CD4-positive, alpha-beta T cell (primary cell): ENCODE results near the gene NANOS3. TPM values are rescaled to one million over a fixed set of nuclear protein-coding genes. Genes with fewer than 3 reads are reported as not detected.

Experiments
- ATAC-seq: fragments of 200-7000 bp; cut with Tn5 transposase; one replicate; pipeline ENCODE4 v1.10.0; 2022; ENCODE audit warnings: mild to moderate bottlenecking; ENCODE audit not compliant: poor library complexity
- CTCF ChIA-PET: fragments of 350-600 bp; sonication (Branson Sonifier 250); formaldehyde crosslinking; loops from one replicate; lab custom pipeline; 2021; ENCODE audit warnings: antibody characterized with exemption, inconsistent platforms; lab: Charles Lee
- POLR2A ChIA-PET: fragments of 350-600 bp; sonication (Branson Sonifier 250); formaldehyde crosslinking; loops from one replicate; lab custom pipeline; 2021; ENCODE audit warnings: antibody characterized with exemption, inconsistent platforms; lab: Charles Lee
- DNase-seq, 14 experiments: peaks; one replicate each; pipeline ENCODE4 v3.0.0-alpha.2; 2013 to 2020; ENCODE audit warnings: mixed read lengths in 2 of 14
- H3K27ac ChIP-seq, 2 donors: one replicate each; pipeline versions ENCODE4 v1.5.1 to v1.7.0; 2013; ENCODE audit warnings: low read length in 2 of 2, low read depth in 1 of 2, mild to moderate bottlenecking in 1 of 2
- H3K27me3 ChIP-seq, 2 experiments: 1 replicate in 1 of 2; 2 replicates in 1 of 2; pipeline versions ENCODE4 v1.6.1 to v1.7.0; 2013; ENCODE audit warnings: low read length in 2 of 2, control low read depth in 1 of 2, mild to moderate bottlenecking in 1 of 2, moderate library complexity in 1 of 2; ENCODE audit not compliant: insufficient read depth in 2 of 2, control insufficient read depth in 1 of 2
- H3K36me3 ChIP-seq: one replicate; pipeline ENCODE4 v1.6.1; 2013; ENCODE audit warnings: low read length, control low read depth; ENCODE audit not compliant: insufficient read depth
- H3K4me1 ChIP-seq: one replicate; pipeline ENCODE4 v1.6.1; 2013; ENCODE audit warnings: low read length, control low read depth; ENCODE audit not compliant: insufficient read depth
- H3K4me3 ChIP-seq: one replicate; pipeline ENCODE4 v1.5.1; 2013; ENCODE audit warnings: mild to moderate bottlenecking, low read length, moderate library complexity
- H3K9me3 ChIP-seq, 2 experiments: 1 replicate in 1 of 2; 2 replicates in 1 of 2; pipeline versions ENCODE4 v1.6.1 to v1.7.0; 2013; ENCODE audit warnings: low read length in 2 of 2, mild to moderate bottlenecking in 2 of 2, control low read depth in 1 of 2, moderate library complexity in 1 of 2; ENCODE audit not compliant: control insufficient read depth in 1 of 2, insufficient read depth in 1 of 2
- H3K27ac Mint-ChIP-seq: one replicate; pipeline ENCODE4 v1.8.0; 2020; ENCODE audit warnings: mixed read lengths
- H3K27me3 Mint-ChIP-seq: one replicate; pipeline ENCODE4 v1.8.0; 2021; ENCODE audit warnings: mixed read lengths
- H3K36me3 Mint-ChIP-seq: one replicate; pipeline ENCODE4 v1.8.0; 2021; ENCODE audit warnings: low read depth, mixed read lengths
- H3K4me1 Mint-ChIP-seq: one replicate; pipeline ENCODE4 v1.8.0; 2021; ENCODE audit warnings: low read depth, mixed read lengths
- H3K4me3 Mint-ChIP-seq: one replicate; pipeline ENCODE4 v1.8.0; 2020; ENCODE audit warnings: mild to moderate bottlenecking, mixed read lengths
- H3K9me3 Mint-ChIP-seq: one replicate; pipeline ENCODE4 v1.8.0; 2020; ENCODE audit warnings: mixed read lengths
- intact Hi-C, 2 experiments: fragments of 100-400 bp; cut with DNase I in 1 of 2; cut with micrococcal nuclease in 1 of 2; formaldehyde crosslinking; loops; one replicate each; pipeline versions ENCODE4 v1.15.1 to v1.9.0; 2023 to 2025; cut with DNase I, micrococcal nuclease
- total RNA-seq, 174 experiments: library from RNA in 2 of 174; stranded (reverse) in 2 of 174; gene quantifications; one replicate each; pipeline ENCODE4 v1.2.3 and lab custom pipeline; 2021 to 2026
- TF ChIP-seq, protein P1 (sequence below): fragments of 200-600 bp; IDR thresholded peaks from one replicate; pipeline ENCODE4 v1.8.0; 2022; ENCODE audit warnings: antibody characterized with exemption, mild to moderate bottlenecking

The NANOS3 gene
- total RNA-seq, 2 experiments from 2014 or later: 0.87 TPM; not detected in 1

DNA sequence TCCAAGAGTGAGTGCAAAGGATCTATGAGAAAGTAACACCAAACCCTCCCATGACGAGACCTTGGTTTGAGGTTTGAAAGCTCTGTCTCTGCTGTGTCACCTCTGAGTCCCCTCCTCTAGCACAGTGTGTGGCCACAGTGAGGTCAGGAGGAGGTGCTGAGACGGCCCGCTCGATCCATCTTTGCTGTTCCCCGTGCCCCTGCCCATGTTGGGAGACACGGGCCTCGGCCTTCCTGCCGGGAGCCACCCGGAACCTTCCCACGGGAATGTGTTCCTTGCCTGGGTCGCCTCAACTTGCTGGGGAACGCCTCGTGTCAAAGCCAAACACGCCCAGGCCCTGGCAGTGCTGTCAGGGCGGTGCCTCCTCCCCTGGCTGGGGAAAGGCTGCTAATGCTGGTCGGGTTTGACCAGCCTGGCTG lies 10.1 kb downstream of the NANOS3 start:
- H3K4me3 ChIP-seq: no peak overlapping the region
- no peak overlapping the region for H3K27ac ChIP-seq
- H3K27me3 ChIP-seq: no peaks in the 10 kb centered on the region
- Mint-ChIP-seq H3K4me1 (peaks cover 18% of the 10 kb centered on the region), H3K9me3 (no peaks in the 10 kb centered on the region), H3K4me3 (no peak overlapping the region), H3K27me3 (no peaks in the 10 kb centered on the region), H3K36me3 (no peaks in the 10 kb centered on the region), H3K27ac (no peak overlapping the region)
- H3K36me3 ChIP-seq: no peaks in the 10 kb centered on the region
- POLR2A ChIA-PET: no interaction called here
- peak in 3 of 14 experiments; percentile 61 to 82 (median 71) for DNase-seq
- H3K4me1 ChIP-seq: peaks cover 51% of the 10 kb centered on the region
- TF ChIP-seq, protein P1, sequence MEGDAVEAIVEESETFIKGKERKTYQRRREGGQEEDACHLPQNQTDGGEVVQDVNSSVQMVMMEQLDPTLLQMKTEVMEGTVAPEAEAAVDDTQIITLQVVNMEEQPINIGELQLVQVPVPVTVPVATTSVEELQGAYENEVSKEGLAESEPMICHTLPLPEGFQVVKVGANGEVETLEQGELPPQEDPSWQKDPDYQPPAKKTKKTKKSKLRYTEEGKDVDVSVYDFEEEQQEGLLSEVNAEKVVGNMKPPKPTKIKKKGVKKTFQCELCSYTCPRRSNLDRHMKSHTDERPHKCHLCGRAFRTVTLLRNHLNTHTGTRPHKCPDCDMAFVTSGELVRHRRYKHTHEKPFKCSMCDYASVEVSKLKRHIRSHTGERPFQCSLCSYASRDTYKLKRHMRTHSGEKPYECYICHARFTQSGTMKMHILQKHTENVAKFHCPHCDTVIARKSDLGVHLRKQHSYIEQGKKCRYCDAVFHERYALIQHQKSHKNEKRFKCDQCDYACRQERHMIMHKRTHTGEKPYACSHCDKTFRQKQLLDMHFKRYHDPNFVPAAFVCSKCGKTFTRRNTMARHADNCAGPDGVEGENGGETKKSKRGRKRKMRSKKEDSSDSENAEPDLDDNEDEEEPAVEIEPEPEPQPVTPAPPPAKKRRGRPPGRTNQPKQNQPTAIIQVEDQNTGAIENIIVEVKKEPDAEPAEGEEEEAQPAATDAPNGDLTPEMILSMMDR: no peak
- peak; percentile 71 for ATAC-seq
- CTCF ChIA-PET: interaction anchor here (0.6 to 1.1 kb wide), 2 partner anchors 161 to 171 kb away, joined by 3 to 5 read pairs; no protein-coding TSS in a partner anchor
- intact Hi-C loops: loop anchor here (5.0 to 10.0 kb wide), 2 partner anchors 45 to 588 kb away; partner anchors contain the start of gene PTGER1 (in 1 of the 2)
- H3K9me3 ChIP-seq: no peaks in the 10 kb centered on the region

GRCh38 chr19:13887517-13887916 lies 10.6 kb downstream of the NANOS3 start:
- Mint-ChIP-seq H3K36me3 (no peaks in the 10 kb centered on the region), H3K27me3 (no peaks in the 10 kb centered on the region), H3K4me1 (peaks cover 13% of the 10 kb centered on the region), H3K9me3 (no peaks in the 10 kb centered on the region), H3K27ac (no peak overlapping the region), H3K4me3 (no peak overlapping the region)
- TF ChIP-seq, protein P1: no peak
- DNase-seq (peak in 1 of 14 experiments; percentile 30), ATAC-seq (peak; percentile 37)
- H3K9me3 ChIP-seq: no peaks in the 10 kb centered on the region
- no peaks in the 10 kb centered on the region for H3K36me3 ChIP-seq
- intact Hi-C loops: loop anchor here (5.0 to 10.0 kb wide), 2 partner anchors 45 to 587 kb away; partner anchors contain the start of gene PTGER1 (in 1 of the 2)
- no peak overlapping the region for H3K27ac ChIP-seq
- no peak overlapping the region for H3K4me3 ChIP-seq
- no peaks in the 10 kb centered on the region for H3K27me3 ChIP-seq
- peaks cover 46% of the 10 kb centered on the region for H3K4me1 ChIP-seq
- ChIA-PET CTCF (interaction anchor here (1.1 kb wide), 1 partner anchor 161 kb away, joined by 5 read pairs; no protein-coding TSS in a partner anchor), POLR2A (no interaction called here)

- Mint-ChIP-seq H3K9me3 (no peaks in the 10 kb centered on the region), H3K36me3 (no peaks in the 10 kb centered on the region), H3K4me1 (peaks cover 8% of the 10 kb centered on the region), H3K27me3 (no peaks in the 10 kb centered on the region), H3K27ac (no peak overlapping the region), H3K4me3 (no peak overlapping the region)
- Histone ChIP-seq H3K4me3 (no peak overlapping the region), H3K4me1 (peaks cover 39% of the 10 kb centered on the region), H3K27ac (no peak overlapping the region), H3K9me3 (no peaks in the 10 kb centered on the region), H3K27me3 (no peaks in the 10 kb centered on the region), H3K36me3 (no peaks in the 10 kb centered on the region)
- TF ChIP-seq, protein P1: no peak
- ChIA-PET CTCF (no interaction called here), POLR2A (no interaction called here)
- DNase-seq: no peak
- no peak for ATAC-seq
- intact Hi-C loops: loop anchor here (5.0 to 10.0 kb wide), 2 partner anchors 44 to 587 kb away; partner anchors contain the start of gene PTGER1 (in 1 of the 2)
Observed at GRCh38 chr19:13888281-13888680, 11.3 kb downstream of the NANOS3 start.
